ENCODE measurements around the gene SLC25A30.
"Not testable (repeated sequence)": the region's sequence is repeated elsewhere in the genome, so short reads cannot be mapped to it uniquely, and the experiment has no call there.

SLC25A30 gene

DNA sequence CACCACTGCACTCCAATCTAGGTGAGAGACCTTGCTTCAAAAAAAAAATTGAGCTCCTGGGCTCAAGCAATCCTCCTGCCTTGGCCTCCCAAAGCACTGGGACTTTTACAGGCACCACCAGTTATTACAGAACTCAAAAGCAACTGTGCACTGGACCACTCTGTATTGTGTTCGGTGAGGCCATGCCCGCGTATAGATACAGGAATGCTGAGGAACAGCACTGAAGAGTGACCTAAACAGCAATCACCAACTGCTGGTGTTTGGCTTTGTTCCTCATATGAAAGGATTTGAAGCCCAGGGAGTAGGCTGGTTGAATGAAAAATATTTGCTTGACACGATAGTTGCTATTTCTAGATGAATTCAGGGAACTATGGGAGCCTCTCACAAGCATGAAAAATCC lies 29.5 kb downstream of the SLC25A30 start:
- DNase-seq, result no peak

GRCh38 chr13:45386892-45387575 lies 31.1 kb downstream of the SLC25A30 start:
- DNase-seq, result not testable (repeated sequence)

DNA sequence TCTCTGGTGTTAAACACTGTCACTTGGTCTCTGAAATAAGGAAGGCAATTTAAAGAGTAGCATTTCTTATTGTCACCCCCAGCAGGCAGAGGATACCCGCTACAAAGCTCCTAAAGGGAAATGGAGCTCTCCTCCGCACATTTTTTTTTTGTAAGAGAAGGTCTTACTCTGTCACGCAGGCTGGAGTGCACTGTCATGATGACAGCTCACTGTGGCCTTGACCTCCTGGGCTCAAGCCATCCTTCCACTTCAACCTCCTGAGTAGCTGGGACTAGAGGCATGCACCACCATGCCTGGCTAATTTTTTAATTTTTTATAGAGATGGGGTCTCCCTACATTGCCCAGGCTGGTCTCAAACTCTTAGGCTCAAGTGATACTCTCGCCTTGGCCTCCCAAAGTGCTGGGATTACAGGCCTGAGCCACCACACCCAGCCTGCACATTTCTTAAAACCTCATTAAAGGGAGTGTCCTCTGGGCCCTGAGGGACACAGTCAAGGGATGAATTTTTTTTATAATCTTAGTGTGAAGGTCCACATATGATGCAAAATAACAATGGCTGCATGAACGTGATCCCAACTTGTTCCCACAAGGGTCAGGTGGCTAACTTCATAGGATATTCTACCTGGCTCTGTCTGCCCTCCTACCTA lies 32.1 kb downstream of the SLC25A30 start:
- no peak for DNase-seq

DNA sequence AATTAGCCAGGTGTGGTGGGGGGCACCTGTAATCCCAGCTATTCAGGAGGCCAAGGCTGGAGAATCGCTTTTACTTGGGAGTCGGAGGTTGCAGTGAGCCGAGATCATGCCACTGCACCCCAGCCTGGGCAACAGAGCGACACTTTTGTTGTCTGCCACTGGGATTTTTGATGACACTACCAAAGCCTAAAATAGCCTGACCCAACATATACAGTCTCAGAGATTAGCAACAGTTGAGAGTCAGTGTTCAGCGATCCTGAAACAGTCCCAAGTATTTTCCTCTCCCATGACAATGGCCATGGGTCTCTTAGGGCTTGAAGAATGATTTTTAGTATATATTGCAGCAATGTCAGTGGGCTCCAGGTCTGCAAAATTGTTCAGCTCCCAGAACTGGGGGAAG lies 32.9 kb downstream of the SLC25A30 start:
- no peak for DNase-seq

DNA sequence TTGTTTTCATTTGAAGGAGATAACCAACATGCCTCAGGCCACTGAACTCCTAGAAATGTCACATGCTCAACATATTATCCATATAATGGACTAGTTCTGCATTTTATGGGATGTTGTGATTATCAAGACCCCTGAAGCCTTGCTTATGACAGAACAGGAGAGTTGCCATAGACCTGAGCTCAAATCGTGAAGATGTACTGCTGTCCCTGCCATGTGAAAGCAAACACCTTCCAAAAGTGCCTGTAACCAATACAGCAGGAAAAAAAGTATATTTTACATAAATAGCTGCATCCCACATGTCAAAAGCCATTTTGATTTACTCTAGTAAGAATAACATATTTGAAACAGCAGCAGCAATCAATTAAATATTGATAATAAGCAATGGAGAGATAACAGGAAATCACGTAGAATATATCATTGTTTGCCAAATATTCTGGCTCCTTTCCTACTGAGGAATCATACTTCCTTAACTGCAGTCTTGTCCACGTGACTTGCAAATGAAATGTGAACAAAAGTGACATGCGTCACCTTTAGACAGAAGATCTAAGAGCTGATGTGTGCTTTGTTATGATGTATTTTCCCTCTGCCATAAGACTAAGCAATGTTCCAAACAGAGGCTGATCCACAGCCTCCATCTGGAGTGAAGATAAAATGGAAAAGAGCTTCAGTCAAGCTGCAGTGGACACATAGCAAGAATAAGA lies 33.5 kb downstream of the SLC25A30 start:
- no peak for DNase-seq

DNA sequence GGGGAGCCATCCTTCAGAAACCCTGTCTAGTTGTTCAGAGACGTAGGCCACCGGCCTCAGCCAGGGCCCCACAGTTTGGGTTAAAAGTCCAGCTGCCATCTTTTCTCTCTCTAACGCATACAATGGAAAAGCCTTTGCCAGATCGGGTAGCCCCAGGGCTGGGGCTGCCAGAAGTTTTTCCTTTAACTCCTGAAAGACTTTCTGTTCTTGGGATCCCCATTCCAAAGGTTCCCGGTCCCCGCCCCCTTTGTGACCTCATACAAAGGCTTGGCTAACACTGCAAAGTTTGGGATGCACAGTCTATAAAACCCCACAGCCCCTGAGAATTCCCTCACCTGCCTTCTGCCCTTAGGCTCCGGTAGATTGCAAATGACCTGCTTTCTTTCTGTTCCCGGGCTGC lies 35.4 kb downstream of the SLC25A30 start:
- DNase-seq, result not testable (repeated sequence)

GRCh38 chr13:45381196-45381595 lies 37.0 kb downstream of the SLC25A30 start:
- DNase-seq, result no peak

DNA sequence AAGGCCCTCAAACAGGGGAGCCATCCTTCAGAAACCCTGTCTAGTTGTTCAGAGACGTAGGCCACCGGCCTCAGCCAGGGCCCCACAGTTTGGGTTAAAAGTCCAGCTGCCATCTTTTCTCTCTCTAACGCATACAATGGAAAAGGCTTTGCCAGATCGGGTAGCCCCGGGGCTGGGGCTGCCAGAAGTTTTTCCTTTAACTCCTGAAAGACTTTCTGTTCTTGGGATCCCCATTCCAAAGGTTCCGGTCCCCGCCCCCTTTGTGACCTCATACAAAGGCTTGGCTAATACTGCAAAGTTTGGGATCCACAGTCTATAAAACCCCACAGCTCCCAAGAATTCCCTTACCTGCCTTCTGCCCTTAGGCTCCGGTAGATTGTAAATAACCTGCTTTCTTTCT lies 37.5 kb downstream of the SLC25A30 start:
- not testable (repeated sequence) for DNase-seq

DNA sequence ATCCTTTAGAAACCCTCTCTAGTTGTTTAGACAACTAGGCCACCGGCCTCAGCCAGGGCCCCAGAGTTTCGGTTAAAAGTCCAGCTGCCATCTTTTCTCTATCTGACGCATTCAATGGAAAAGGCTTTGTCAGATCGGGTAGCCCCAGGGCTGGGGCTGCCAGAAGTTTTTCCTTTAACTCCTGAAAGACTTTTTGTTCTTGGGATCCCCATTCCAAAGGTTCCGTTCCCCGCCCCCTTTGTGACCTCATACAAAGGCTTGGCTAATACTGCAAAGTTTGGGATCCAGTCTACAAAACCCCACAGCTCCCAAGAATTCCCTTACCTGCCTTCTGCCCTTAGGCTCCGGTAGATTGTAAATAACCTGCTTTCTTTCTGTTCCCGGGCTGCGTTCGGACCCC lies 38.7 kb downstream of the SLC25A30 start:
- DNase-seq, result not testable (repeated sequence)

DNA sequence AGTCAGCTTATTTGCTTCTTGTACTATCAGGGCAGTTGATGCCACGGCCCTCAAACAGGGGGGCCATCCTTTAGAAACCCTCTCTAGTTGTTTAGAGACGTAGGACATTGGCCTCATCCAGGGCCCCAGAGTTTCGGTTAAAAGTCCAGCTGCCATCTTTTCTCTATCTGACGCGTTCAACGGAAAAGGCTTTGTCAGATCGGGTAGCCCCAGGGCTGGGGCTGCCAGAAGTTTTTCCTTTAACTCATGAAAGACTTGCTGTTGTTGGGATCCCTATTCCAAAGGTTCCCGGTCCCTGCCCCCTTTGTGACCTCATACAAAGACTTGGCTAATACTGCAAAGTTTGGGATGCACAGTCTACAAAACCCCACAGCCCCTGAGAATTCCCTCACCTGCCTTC lies 39.4 kb downstream of the SLC25A30 start:
- DNase-seq, result not testable (repeated sequence)

DNA sequence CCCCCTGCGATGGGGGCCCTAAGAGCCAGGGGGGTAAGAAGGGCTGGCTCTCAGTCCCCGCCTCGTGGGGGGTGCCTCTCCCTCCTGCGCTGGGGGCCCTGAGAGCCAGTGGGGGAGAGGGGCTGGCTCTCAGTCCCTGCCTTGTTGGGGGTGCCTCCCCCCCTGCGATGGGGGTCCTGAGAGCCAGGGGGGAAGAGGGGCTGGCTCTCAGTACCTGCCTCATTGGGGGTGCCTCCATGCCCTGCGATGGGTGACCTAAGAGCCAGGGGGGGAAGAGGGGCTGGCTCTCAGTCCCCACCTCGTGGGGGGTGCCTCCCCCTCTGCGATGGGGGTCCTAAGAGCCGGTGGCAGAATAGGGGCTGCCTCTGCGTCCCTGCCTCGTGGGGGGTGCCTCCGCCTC lies 40.9 kb downstream of the SLC25A30 start:
- not testable (repeated sequence) for DNase-seq

- DNase-seq, result not testable (repeated sequence)
These were observed 41.5 kb downstream of the SLC25A30 start for GRCh38 chr13:45376651-45377050.

DNA sequence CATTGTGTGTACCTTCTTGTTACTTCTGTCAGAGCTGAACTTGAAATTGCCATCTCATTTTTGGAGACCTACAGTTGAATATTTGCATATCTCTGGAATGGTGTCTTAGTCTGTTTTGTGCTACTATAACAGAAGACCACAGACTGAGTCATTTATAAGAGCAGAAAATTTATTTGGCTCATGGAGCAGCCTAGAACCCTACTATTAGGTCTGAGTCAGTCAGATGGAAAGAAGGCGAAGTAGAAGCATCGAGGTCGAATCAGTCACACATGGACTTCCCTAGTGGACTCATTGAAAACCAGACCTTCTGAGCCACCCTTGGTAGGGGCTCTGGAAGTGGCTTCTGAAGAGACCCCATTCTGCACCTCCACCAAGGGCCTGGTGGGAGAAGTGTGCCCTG lies 43.3 kb downstream of the SLC25A30 start:
- no peak for DNase-seq

- no peak for DNase-seq
These were observed 45.0 kb downstream of the SLC25A30 start for GRCh38 chr13:45373162-45373547.

GRCh38 chr13:45372189-45373161 lies 45.7 kb downstream of the SLC25A30 start:
- no peak for DNase-seq

- peak; percentile 56 for DNase-seq
These were observed 47.2 kb downstream of the SLC25A30 start for GRCh38 chr13:45370922-45371406.

- DNase-seq, result no peak
These were observed 49.1 kb downstream of the SLC25A30 start for GRCh38 chr13:45369116-45369515.

GRCh38 chr13:45368571-45368970 lies 49.6 kb downstream of the SLC25A30 start:
- no peak for DNase-seq

GRCh38 chr13:45368005-45368404 lies 50.2 kb downstream of the SLC25A30 start:
- DNase-seq, result no peak

DNA sequence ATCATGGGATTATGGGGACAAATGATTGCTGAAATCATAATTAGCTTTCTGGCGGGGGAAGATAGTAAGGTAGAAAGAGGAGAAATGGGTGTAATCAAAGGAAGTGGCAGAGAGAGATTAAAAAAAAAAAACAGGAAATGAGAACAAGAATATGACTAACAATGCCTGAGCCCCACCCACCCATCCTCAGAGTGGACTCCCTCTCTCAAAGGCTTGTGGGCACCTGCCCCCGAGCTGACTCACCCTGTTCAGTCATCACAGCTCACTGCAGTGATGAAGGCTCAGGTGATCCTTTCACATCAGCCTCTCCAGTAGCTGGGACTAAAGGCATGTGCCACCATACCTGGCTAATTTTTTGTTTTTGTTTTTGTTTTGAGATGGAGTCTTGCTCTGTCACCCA lies 50.8 kb downstream of the SLC25A30 start:
- peak; percentile 81 for DNase-seq

DNA sequence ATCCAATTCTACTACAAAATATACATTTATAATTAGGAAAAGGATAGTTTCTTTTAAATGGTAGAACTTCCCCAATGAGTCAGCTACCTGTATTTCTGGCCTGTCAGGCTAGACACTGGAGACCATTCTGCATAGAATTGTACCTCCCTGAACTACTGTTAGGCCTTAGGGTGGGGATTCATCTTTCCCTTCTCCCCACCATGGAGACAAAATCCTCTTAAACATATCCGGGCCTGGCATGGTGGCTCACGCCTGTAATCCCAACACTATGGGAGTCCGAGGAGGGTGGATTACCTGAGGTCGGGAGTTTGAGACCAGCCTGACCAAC lies 52.7 kb downstream of the SLC25A30 start:
- DNase-seq, result no peak

DNA sequence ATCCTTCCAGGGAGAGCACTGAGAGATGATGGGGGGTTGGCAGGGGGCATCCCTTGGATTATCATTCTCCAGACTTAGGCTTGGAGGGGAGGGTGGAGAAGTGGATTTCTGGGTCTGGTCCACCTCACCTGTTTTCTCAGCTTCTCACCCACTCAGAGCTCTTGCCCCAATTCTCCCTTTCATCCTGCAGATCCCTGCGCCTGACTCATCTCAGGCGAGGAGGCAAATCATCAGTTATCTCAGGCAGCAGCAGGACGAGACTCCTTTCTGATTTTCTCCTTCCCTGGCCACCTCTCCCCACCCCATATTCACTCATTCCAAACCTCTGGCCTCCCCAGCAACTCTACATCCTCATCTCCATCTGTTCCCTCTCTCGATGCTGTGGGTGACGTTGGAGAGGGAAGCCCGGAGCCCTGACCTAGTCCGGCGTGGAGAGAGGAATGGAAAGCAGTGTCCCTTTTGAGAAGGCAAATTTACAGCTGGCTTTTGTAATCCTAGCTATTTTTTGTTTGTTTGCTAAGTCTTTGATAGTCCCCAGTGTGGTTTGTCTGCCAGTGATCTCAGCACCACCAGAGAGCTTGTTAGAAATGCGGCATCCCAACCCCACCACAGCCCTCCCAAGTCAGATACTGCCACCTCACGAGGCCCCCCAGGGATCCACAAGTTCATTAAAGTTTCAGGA lies 53.2 kb downstream of the SLC25A30 start:
- DNase-seq, result no peak
